ENCODE data around the gene SSR1.
"Not testable (repeated sequence)": the region's sequence is repeated elsewhere in the genome, so short reads cannot be mapped to it uniquely, and the experiment has no call there.

DNA sequence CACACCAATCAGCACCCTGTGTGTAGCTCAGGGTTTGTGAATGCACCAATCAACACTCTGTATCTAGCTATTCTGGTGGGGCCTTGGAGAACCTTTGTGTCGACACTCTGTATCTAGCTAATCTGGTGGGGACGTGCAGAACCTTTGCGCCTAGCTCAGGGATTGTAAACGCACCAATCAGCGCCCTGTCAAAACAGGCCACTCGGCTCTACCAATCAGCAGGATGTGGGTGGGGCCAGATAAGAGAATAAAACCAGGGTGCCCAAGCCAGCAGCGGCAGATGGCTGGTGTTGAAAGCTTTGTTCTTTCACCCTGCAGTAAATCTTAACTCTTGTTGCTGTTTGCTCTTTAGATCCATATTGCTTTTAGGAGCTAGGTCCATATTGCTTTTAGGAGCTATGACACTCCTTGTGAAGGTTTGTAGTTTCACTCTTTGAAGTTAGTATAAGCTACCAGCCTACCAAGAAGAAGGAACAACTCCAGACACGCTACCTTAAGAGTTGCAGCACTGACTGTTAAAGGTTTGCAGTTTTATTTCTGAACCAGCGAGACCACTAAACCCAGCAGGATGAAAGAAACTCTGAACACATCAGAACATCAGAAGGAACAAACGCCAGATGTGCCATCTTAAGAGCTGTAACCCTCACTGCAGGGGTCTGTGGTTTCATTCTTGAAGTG is 31.9 kb upstream of the SSR1 start:
- TF ChIP-seq, protein P1, sequence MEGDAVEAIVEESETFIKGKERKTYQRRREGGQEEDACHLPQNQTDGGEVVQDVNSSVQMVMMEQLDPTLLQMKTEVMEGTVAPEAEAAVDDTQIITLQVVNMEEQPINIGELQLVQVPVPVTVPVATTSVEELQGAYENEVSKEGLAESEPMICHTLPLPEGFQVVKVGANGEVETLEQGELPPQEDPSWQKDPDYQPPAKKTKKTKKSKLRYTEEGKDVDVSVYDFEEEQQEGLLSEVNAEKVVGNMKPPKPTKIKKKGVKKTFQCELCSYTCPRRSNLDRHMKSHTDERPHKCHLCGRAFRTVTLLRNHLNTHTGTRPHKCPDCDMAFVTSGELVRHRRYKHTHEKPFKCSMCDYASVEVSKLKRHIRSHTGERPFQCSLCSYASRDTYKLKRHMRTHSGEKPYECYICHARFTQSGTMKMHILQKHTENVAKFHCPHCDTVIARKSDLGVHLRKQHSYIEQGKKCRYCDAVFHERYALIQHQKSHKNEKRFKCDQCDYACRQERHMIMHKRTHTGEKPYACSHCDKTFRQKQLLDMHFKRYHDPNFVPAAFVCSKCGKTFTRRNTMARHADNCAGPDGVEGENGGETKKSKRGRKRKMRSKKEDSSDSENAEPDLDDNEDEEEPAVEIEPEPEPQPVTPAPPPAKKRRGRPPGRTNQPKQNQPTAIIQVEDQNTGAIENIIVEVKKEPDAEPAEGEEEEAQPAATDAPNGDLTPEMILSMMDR (conservative IDR thresholded peaks at IDR 0.05; ENCODE audit: low read depth, low read length): not testable (repeated sequence)
- TF ChIP-seq EZH2phosphoT487 (IDR thresholded peaks at IDR 0.05; ENCODE audit: borderline replicate concordance, low read length): not testable (repeated sequence)

Data from PC-3 (cell line).